A172 (cell line): Measurements from ENCODE around the gene NUDC. TPM values are rescaled to one million over a fixed set of nuclear protein-coding genes. Genes with fewer than 3 reads are reported as not detected.
"Not testable (repeated sequence)": the region's sequence is repeated elsewhere in the genome, so short reads cannot be mapped to it uniquely, and the experiment has no call there.

ENCODE experiments used
- DNase-seq: peaks from one replicate; pipeline ENCODE4 v3.0.0-alpha.2; 2015; ENCODE audit warnings: low spot score
- total RNA-seq: library from RNA; depleted of rRNA; stranded (reverse); fragments of >200 nt; shearing (Covaris generic); gene quantifications from 2 replicates; pipeline ENCODE4 v1.2.3, GENCODE V29; 2014; rRNA removed

Gene NUDC
- total RNA-seq: 70.8 and 79.2 TPM in 2 replicates

DNA sequence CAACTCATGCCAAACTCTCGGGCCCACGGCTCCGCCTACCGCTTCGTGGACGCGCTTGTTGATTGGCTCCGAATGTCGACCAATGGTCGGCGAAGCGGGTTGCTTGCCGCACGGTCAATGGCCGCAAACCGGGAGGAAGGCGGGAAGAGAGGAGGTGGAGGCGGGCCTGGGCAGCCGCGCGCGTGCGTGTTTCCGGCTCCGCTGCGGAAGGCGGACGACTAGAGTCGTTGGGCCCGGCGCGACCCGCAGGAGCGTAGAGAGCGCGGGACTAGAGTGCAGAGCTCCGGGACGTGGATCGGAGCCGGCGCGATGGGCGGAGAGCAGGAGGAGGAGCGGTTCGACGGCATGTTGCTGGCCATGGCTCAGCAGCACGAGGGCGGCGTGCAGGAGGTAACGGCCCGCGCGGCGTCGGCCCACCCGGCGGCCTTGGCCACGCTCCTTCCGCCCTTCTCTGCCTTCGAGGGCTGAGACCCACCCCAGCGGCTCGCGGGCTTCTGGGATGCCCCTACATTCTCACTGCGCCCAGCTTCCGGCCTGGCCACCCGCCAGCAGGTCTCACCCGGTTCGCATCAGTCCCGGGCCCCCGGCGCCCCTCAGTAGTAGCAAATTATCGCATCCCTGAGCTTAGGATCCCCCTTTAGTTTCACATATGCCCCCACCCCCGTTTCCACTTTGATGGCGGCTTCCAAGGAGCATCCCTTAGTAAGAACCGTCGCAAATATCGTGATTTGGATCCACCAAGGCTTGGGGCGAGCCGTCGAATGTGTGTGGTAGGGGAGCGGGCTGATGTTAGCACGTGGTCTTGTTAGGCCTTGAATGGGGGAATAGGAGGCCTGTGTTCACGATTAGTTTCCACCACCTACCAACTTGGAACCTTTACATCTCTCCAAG, at the start of gene NUDC:
NUDC (plus strand) TSS at position 204 of the 891 bp plus-strand sequence; CDS start at position 310, 106 bp downstream.
- peak; percentile 85 for DNase-seq

DNA sequence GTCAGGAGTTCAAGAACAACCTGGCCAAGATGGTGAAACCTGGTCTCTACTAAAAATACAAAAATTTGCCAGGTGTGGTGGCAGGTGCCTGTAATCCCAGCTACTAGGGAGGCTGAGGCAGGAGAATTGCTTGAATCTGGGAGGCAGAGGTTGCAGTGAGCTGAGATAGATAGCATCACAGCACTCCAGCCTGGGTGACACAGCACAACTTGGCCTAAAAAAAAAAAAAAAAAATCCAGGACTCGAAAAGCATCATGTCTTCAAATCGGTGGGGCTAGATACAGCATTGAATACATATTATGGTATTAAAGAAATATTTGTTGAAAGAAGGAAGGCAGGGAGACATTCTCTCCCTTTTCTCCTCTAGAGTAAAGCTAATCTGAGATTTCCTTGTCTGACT, 48.4 kb upstream of the NUDC start:
- DNase-seq: not testable (repeated sequence)

DNA sequence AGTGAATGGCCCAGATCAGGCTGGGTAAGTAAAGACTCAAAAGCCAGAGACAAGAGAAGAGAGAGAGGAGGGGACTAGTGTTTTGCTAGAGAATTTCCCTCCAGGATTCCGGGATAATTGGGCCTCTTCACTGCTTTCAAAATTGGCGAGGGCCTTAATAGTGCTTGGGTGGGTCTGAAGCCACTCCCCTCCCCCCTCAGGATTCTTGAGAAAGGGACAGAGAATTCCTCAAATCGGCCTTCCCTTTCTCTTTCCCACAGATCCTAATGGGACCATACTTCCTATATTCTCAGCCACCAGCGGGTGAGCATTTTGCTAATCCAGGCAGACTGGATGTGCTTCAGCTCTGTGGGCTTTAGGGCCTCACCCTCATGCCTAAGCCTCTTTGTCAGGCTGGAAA, 46.6 kb upstream of the NUDC start:
- no peak for DNase-seq

GRCh38 chr1:26877326-26877725, 44.2 kb upstream of the NUDC start:
- no peak for DNase-seq

DNA sequence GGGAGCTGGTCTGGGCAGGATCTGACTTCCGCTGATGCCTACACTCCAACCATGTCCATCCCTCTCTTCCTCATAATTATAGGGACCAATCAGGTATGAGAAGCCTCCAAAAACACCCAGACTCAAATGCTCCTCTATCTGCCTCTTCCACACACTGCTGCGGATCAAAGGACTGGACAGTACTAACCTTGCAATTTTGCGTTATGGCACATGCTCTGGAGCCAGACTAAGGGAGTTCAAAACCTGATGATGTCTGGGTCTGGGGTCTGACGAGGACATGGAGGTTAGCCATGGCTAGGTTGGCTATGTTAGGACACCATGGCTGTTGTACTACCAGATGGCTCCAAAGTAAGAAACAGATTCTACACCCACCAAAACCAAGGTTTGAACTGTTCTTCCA, 41.8 kb upstream of the NUDC start:
- DNase-seq: no peak

GRCh38 chr1:26881611-26882010, 39.9 kb upstream of the NUDC start:
- not testable (repeated sequence) for DNase-seq

DNA sequence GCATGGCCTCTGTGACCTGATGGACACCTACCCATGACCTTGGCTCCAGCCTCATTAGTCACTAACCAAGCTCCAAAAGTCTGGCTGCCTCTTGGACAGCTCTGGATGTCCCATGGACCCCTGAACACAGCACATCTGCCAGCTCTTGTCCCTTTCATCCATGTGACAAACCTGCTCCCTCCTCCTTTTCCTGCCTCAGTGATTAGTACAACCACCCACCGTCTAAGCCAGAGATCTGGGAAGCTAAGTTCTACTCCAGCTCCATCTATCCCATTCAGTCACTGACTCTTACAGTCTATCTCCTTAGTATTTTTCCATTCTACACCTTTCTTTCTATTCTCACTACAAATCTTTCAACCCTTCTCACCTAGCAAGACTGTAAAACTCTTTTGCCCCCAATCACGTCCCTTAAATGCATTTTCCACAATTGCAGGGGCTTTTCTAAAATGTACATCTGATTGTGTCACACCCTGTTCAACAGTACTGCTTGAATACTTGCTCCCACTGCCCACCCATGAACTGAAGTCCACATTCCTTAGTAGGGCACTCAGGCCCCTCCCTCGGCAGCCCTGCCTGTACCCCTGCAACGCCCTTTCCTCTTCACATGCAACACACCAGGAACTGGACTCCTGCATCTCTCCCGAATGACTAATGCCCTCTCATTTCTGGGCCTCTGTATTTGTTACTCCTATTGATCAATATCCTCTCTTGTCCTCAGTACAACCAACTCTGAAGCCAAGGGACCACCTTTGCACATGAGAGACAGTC, 38.7 kb upstream of the NUDC start:
- DNase-seq: no peak

DNA sequence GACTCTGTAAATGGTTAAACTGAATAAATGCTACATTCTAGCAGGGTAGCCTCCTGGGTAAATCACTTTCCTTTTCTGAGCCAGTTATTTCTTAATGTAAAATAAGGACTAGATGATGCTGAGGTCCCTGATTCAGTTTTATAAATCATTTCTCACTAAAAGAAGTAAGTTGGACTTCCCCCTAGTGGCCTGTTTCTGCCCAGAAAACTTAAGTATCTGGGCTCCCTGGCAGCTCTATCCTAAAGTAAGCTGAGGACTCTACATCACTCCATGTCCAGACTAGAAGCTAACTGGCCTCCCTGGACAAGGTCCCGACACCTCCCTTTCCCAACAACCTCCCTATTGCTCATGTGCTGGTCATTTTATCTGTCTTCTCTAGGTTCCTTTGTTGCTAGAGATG, 34.4 kb upstream of the NUDC start:
- peak; percentile 24 for DNase-seq

- no peak for DNase-seq
Measured at GRCh38 chr1:26888231-26888630, 33.3 kb upstream of the NUDC start.

DNA sequence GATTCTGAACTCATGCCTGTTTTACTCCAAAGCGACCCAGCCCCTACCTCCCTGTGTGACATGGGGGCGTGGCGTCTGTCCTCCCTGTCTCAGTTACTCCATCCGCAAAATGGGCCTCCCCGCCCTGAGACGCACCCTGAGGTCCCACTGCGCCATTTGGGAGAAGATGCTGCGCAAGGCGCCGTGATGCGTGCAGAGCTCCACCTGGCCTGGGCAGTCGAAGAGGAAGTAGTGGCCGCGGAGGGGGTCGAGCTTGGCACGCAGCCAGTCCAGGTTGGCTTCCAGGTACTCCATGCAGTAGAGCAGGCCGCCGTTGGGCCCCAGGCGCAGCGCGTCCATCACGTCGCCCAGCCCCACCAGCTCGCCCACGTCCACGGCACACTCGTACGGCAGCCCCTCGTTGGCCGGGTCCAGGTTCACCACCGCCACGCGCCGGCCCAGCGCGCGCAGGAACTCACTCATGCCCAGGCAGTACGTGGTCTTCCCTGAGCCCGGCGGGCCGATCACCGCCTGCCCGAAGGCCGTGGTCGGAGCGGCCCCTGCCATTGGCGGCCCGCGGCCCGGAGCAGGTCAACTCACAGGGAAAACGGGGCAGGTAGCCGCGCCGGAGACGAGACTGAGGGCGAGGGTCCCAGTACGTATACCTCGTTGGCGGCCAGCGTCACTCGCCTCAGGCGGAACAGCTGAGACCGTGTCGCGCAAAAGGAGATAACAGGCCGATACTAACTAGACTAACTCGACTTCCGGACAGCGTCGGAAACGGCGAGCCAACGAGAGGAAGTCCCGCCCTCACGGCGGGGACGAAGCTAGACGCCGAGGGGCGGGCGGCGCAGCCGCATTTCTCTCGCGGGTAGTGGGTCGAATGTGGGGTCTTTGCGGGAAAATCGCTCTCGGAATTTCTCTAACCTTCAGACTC, 31.7 kb upstream of the NUDC start, which contains the start of gene GPN2:
GPN2 (minus strand) TSS at position 733 of the 916 bp plus-strand sequence; CDS start at position 546, 187 bp downstream.
- DNase-seq: peak; percentile 46

- no peak for DNase-seq
Measured at GRCh38 chr1:26890467-26890796, 31.1 kb upstream of the NUDC start.

DNA sequence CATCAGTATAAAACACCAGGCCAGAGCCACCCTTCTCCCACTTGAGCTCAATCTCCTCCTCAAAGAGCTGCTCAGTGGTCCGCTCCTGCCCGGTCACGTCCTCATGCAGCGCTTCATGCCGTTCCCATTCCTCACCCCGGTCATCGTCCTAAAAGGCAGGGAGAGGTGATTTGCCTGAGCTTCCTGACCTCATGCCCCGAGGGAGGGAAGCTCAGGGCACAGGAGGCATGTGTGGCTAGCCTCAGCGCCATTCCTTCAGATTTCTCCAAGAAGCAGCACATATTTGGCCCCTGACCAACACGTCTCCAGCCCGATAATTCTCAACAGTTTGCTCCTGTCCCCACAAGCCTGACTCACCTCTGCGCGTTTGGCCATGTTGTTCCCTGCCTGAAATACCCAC, 27.3 kb upstream of the NUDC start:
- no peak for DNase-seq

GRCh38 chr1:26897351-26897750, 24.2 kb upstream of the NUDC start:
- DNase-seq: no peak

DNA sequence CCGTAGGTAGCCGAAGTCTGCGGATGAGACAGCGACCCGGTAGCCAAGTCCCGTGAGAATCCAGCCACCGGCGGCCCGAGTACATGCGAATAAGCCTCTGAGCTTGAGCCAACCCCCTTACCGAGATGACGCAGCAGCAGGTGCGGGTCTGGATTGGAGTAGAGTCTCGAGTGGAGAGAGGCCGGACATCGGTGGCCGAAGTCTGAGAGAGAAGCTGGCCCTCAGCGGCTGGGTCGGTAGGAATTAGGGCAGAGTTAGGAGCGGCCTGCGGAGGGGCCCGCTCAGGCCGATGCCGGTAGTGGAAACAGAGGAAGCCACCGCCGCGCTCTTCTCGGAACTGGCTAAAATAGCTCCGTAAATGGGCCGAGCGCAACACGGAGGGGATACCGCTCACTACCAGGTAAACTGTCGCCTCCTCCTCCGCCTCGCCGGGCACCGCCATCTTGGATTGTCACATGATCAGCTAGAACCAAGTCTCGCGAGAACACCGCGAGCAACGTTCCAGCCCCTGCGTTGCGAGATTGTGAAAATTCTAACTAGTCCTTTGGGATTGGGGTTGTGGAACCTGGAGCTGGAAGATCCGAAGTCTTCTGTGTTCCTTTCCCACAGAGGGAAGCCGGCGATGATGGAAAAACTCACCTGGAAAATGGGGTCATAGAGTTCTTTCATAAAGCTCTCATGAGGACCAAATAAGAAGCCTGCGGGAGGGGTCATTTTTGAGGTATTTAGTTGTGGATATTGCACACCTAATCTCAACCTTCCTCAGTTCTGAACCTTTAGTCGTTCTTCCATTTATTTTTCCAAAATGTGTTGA, 21.3 kb upstream of the NUDC start, which contains the start of gene GPATCH3:
GPATCH3 (minus strand) TSS at position 467 of the 814 bp plus-strand sequence; CDS start at position 442, 25 bp downstream.
- DNase-seq: peak; percentile 81

GRCh38 chr1:26900815-26901511, 20.6 kb upstream of the NUDC start:
- no peak for DNase-seq

- peak; percentile 92 for DNase-seq
Measured at GRCh38 chr1:26907071-26907917, 14.2 kb upstream of the NUDC start.

- no peak for DNase-seq
Measured at GRCh38 chr1:26909951-26910342, 11.6 kb upstream of the NUDC start.

- DNase-seq: no peak
Measured at GRCh38 chr1:26910343-26911160, 11.0 kb upstream of the NUDC start.
